A549 (cell line): ENCODE data around the gene UMAD1. TPM values are rescaled to one million over a fixed set of nuclear protein-coding genes. Genes with fewer than 3 reads are reported as not detected.

Source experiments
- ATAC-seq, 2 experiments: fragments of 200-7000 bp in 1 of 2; fragments of >200 bp in 1 of 2; cut with Nextera tagmentation in 1 of 2; cut with Tn5 transposase in 1 of 2; 3 replicates each; pipeline versions ENCODE4 v1.8.0 to v1.9.1; 2018 to 2020; ENCODE audit warnings: mild to moderate bottlenecking in 1 of 2, moderate library complexity in 1 of 2
- CTCF ChIA-PET: fragments of 300-600 bp; sonication (Branson Sonifier 250); formaldehyde crosslinking; extraction: SDS; loops from one replicate; lab custom pipeline; 2021; ENCODE audit warnings: antibody characterized with exemption, inconsistent platforms; lab: Yijun Ruan, JAX
- POLR2A ChIA-PET: fragments of 350-600 bp; formaldehyde crosslinking; extraction: SDS; loops from one replicate; lab custom pipeline; 2021; ENCODE audit warnings: antibody characterized with exemption, inconsistent platforms; lab: Yijun Ruan, JAX
- DNase-seq, 2 experiments: peaks; one replicate each; pipeline versions ENCODE4 v3.0.0 to v3.0.0-alpha.2; 2011 to 2016; ENCODE audit warnings: low read depth in 1 of 2, low spot score in 1 of 2
- FAIRE-seq: peaks from 2 replicates; lab custom pipeline; 2011; peaks lifted over from hg19 to GRCh38; lab: Jason Lieb, UNC
- H3K27ac ChIP-seq, 2 experiments: fragments of >200 bp; sonication (Bioruptor Twin); formaldehyde crosslinking; 3 replicates each; pipeline ENCODE4 v1.5.1; 2016 to 2017
- H3K4me1 ChIP-seq: fragments of >200 bp; sonication (Bioruptor Twin); formaldehyde crosslinking; 3 replicates; pipeline ENCODE4 v1.6.1; 2016
- H3K4me2 ChIP-seq: fragments of >200 bp; sonication (Bioruptor Twin); formaldehyde crosslinking; 3 replicates; pipeline ENCODE4 v1.6.1; 2016
- H3K4me3 ChIP-seq: fragments of >200 bp; sonication (Bioruptor Twin); formaldehyde crosslinking; 3 replicates; pipeline ENCODE4 v1.5.1; 2016
- H3K9me3 ChIP-seq: fragments of >200 bp; sonication (Bioruptor Twin); formaldehyde crosslinking; 3 replicates; pipeline ENCODE4 v1.6.1; 2016
- BHLHE40 ChIP-seq: IDR thresholded peaks from 2 replicates; pipeline ENCODE4 v1.6.1; 2012; ENCODE audit warnings: low read depth, low read length, inconsistent platforms
- CBX8 ChIP-seq: fragments of 200-600 bp; sonication (generic); IDR thresholded peaks from 2 replicates; pipeline ENCODE4 v1.6.1; 2016
- CEBPB ChIP-seq, 2 experiments: fragments of >200 bp in 1 of 2; sonication (Bioruptor Twin) in 1 of 2; formaldehyde crosslinking in 1 of 2; IDR thresholded peaks; 2 replicates each; pipeline ENCODE4 v1.6.1; 2012 to 2016
- CHD2 ChIP-seq: fragments of 150-350 bp; IDR thresholded peaks from 2 replicates; pipeline ENCODE4 v1.6.1; 2014; ENCODE audit warnings: low read length; ENCODE audit not compliant: partially characterized antibody
- CHD4 ChIP-seq: fragments of 200-600 bp; sonication (generic); IDR thresholded peaks from 2 replicates; pipeline ENCODE4 v1.6.1; 2016; ENCODE audit warnings: antibody characterized with exemption, mild to moderate bottlenecking, borderline replicate concordance
- E2F6 ChIP-seq: IDR thresholded peaks from 2 replicates; pipeline ENCODE4 v1.6.1; 2012; ENCODE audit warnings: low read depth, borderline replicate concordance
- EP300 ChIP-seq, 2 experiments: fragments of >200 bp; sonication (Bioruptor Twin); formaldehyde crosslinking; IDR thresholded peaks; 2 replicates in 1 of 2; 3 replicates in 1 of 2; pipeline ENCODE4 v1.6.1; 2016 to 2017
- ESRRA ChIP-seq: fragments of 150-350 bp; IDR thresholded peaks from 2 replicates; pipeline ENCODE4 v1.6.1; 2014; ENCODE audit warnings: mild to moderate bottlenecking, low read length, borderline replicate concordance
- GATA3 ChIP-seq: IDR thresholded peaks from 2 replicates; pipeline ENCODE4 v1.6.1; 2012; ENCODE audit warnings: borderline replicate concordance
- HDAC2 ChIP-seq: fragments of 200-600 bp; sonication (generic); IDR thresholded peaks from 2 replicates; pipeline ENCODE4 v1.6.1; 2016
- HES2 ChIP-seq: fragments of >200 bp; sonication (Bioruptor Twin); formaldehyde crosslinking; IDR thresholded peaks from 2 replicates; pipeline ENCODE4 v1.6.1; 2016
- HEYL ChIP-seq: fragments of 250-450 bp; sonication (Bioruptor Pico); IDR thresholded peaks from 2 replicates; pipeline ENCODE4 v1.8.0; 2021; ENCODE audit warnings: mild to moderate bottlenecking, moderate library complexity
- HOXA7 ChIP-seq: fragments of 250-450 bp; sonication (Bioruptor Pico); IDR thresholded peaks from 2 replicates; pipeline ENCODE4 v1.5.0; 2020; ENCODE audit warnings: mild to moderate bottlenecking, moderate library complexity
- HOXB5 ChIP-seq: fragments of 250-450 bp; sonication (Bioruptor Pico); IDR thresholded peaks from 2 replicates; pipeline ENCODE4 v1.5.0; 2020; ENCODE audit warnings: mild to moderate bottlenecking, moderate library complexity
- JUN ChIP-seq, 2 experiments: fragments of >200 bp; sonication (Bioruptor Twin); formaldehyde crosslinking; IDR thresholded peaks; 2 replicates in 1 of 2; 3 replicates in 1 of 2; pipeline ENCODE4 v1.6.1; 2016 to 2017
- KDM5A ChIP-seq: fragments of 200-600 bp; sonication (generic); IDR thresholded peaks from 2 replicates; pipeline ENCODE4 v1.6.1; 2016; ENCODE audit warnings: antibody characterized with exemption, mild to moderate bottlenecking
- MAFK ChIP-seq: fragments of 450-650 bp; IDR thresholded peaks from 2 replicates; pipeline ENCODE4 v1.6.1; 2014; ENCODE audit not compliant: partially characterized antibody
- NFE2L2 ChIP-seq: fragments of 150-350 bp; conservative IDR thresholded peaks from 2 replicates; pipeline ENCODE4 v1.6.1; 2014; ENCODE audit warnings: low read length
- NPAS2 ChIP-seq: fragments of 250-450 bp; sonication (Bioruptor Pico); IDR thresholded peaks from 2 replicates; pipeline ENCODE4 v1.8.0; 2022; ENCODE audit warnings: mild to moderate bottlenecking, moderate library complexity, borderline replicate concordance
- PHF8 ChIP-seq: fragments of 200-600 bp; sonication (generic); IDR thresholded peaks from 2 replicates; pipeline ENCODE4 v1.6.1; 2016; ENCODE audit warnings: low read depth, mild to moderate bottlenecking, antibody characterized with exemption, moderate library complexity, borderline replicate concordance
- RCOR1 ChIP-seq: fragments of 150-350 bp; IDR thresholded peaks from 2 replicates; pipeline ENCODE4 v1.6.1; 2014; ENCODE audit warnings: antibody characterized with exemption, low read length, low read depth
- RFX5 ChIP-seq: fragments of 450-650 bp; IDR thresholded peaks from 2 replicates; pipeline ENCODE4 v1.7.1; 2014; ENCODE audit warnings: antibody characterized with exemption, mild to moderate bottlenecking, moderate library complexity
- ZC3H11A ChIP-seq: fragments of 450-650 bp; IDR thresholded peaks from 2 replicates; pipeline ENCODE4 v1.6.1; 2014; ENCODE audit warnings: antibody characterized with exemption, mild to moderate bottlenecking
- ZSCAN20 ChIP-seq: fragments of 250-450 bp; sonication (Bioruptor Pico); IDR thresholded peaks from 2 replicates; pipeline ENCODE4 v1.8.0; 2022; ENCODE audit warnings: mild to moderate bottlenecking, moderate library complexity
- WGBS: methylation state at CpG from one replicate; pipeline ENCODE4 v1.1.6; 2017; ENCODE audit errors: missing lambda C conversion rate; 5-methylcytosine and 5-hydroxymethylcytosine counted together
- polyA plus RNA-seq, 4 experiments: library from polyadenylated mRNA; depleted of rRNA in 3 of 4; stranded (reverse); fragments of >200 nt; fragmentation: RNase III in 1 of 4; extraction: RNeasy Plus Mini Kit Qiagen cat#74134 plus additional on column Dnase treatment in 1 of 4; gene quantifications; 2 replicates in 3 of 4; 3 replicates in 1 of 4; pipeline ENCODE4 v1.2.3, GENCODE V29; 2011 to 2017
- TF ChIP-seq, protein P1 (sequence below): fragments of 200-600 bp; sonication (generic); IDR thresholded peaks from 2 replicates; pipeline ENCODE4 v1.6.1; 2016; ENCODE audit warnings: antibody characterized with exemption, mild to moderate bottlenecking, moderate library complexity
- TF ChIP-seq, protein P2 (sequence below): fragments of >200 bp; sonication (Bioruptor Twin); formaldehyde crosslinking; IDR thresholded peaks from 3 replicates; pipeline ENCODE4 v1.6.1; 2016

Gene UMAD1
- polyA plus RNA-seq, 2 of the 4 experiments (the other 2 are of a cell fraction) = 21.4 to 46.4 TPM

DNA sequence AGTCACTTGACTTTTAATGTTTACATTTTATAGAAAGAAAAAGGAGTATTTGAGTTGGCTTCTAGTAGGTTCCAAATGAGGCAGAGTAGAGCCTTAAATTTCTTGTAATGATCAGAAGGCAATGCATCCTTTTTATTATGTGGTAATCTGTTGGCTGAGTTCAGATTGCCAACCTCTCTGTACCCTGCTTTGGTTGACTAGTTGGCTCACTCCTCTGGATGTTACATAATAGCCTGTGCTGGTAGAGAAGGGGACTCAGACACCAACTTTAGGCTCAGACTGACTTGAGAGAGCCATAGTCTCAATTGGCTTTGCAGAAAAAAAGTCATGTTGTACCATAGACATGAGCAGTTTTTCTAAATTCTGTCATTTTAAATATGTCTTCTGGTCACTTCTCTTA is 281.3 kb downstream of the UMAD1 start:
- no peak overlapping the region for H3K4me3 ChIP-seq
- no peak for FAIRE-seq
- H3K27ac ChIP-seq = no peak overlapping the region
- POLR2A ChIA-PET = no interaction called here
- DNase-seq = no peak
- CTCF ChIA-PET = no interaction called here
- no peak for ATAC-seq
- no peak overlapping the region for H3K4me2 ChIP-seq
- no peaks in the 10 kb centered on the region for H3K9me3 ChIP-seq
- H3K4me1 ChIP-seq = no peaks in the 10 kb centered on the region
- TF ChIP-seq NFE2L2 (no peak), E2F6 (no peak), ZC3H11A (no peak), CEBPB (IDR thresholded peaks at IDR 0.05) (no peak), CBX8 (no peak), RCOR1 (no peak), HDAC2 (no peak), HES2 (no peak), HEYL (CRISPR knock-in tag) (no peak), HOXB5 (CRISPR knock-in tag) (no peak), PHF8 (no peak), GATA3 (no peak), JUN (IDR thresholded peaks at IDR 0.05) (no peak), ESRRA (no peak), EP300 (IDR thresholded peaks at IDR 0.05) (no peak), BHLHE40 (no peak)
- TF ChIP-seq, protein P1, sequence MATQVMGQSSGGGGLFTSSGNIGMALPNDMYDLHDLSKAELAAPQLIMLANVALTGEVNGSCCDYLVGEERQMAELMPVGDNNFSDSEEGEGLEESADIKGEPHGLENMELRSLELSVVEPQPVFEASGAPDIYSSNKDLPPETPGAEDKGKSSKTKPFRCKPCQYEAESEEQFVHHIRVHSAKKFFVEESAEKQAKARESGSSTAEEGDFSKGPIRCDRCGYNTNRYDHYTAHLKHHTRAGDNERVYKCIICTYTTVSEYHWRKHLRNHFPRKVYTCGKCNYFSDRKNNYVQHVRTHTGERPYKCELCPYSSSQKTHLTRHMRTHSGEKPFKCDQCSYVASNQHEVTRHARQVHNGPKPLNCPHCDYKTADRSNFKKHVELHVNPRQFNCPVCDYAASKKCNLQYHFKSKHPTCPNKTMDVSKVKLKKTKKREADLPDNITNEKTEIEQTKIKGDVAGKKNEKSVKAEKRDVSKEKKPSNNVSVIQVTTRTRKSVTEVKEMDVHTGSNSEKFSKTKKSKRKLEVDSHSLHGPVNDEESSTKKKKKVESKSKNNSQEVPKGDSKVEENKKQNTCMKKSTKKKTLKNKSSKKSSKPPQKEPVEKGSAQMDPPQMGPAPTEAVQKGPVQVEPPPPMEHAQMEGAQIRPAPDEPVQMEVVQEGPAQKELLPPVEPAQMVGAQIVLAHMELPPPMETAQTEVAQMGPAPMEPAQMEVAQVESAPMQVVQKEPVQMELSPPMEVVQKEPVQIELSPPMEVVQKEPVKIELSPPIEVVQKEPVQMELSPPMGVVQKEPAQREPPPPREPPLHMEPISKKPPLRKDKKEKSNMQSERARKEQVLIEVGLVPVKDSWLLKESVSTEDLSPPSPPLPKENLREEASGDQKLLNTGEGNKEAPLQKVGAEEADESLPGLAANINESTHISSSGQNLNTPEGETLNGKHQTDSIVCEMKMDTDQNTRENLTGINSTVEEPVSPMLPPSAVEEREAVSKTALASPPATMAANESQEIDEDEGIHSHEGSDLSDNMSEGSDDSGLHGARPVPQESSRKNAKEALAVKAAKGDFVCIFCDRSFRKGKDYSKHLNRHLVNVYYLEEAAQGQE = no peak

- FAIRE-seq (no peak), ATAC-seq (no peak), DNase-seq (no peak)
- H3K9me3 ChIP-seq = no peaks in the 10 kb centered on the region
- 46% methylated on average over 7 of the region's 7 CpGs for WGBS
- no peaks in the 10 kb centered on the region for H3K4me1 ChIP-seq
- H3K4me2 ChIP-seq = no peak overlapping the region
- POLR2A ChIA-PET = no interaction called here
- no peak overlapping the region for H3K4me3 ChIP-seq
- CTCF ChIA-PET = no interaction called here
- TF ChIP-seq CEBPB (IDR thresholded peaks at IDR 0.05) = no peak
- TF ChIP-seq, protein P2, sequence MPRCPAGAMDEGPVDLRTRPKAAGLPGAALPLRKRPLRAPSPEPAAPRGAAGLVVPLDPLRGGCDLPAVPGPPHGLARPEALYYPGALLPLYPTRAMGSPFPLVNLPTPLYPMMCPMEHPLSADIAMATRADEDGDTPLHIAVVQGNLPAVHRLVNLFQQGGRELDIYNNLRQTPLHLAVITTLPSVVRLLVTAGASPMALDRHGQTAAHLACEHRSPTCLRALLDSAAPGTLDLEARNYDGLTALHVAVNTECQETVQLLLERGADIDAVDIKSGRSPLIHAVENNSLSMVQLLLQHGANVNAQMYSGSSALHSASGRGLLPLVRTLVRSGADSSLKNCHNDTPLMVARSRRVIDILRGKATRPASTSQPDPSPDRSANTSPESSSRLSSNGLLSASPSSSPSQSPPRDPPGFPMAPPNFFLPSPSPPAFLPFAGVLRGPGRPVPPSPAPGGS = no peak
- no peak for TF ChIP-seq PHF8
- TF ChIP-seq CHD2 = no peak
- no peak for TF ChIP-seq E2F6
- no peak for TF ChIP-seq HOXB5 (CRISPR knock-in tag)
- no peak for TF ChIP-seq RCOR1
- TF ChIP-seq RFX5 = no peak
- no peak for TF ChIP-seq MAFK
- no peak for TF ChIP-seq CHD4
- no peak for TF ChIP-seq ZSCAN20 (CRISPR knock-in tag)
- TF ChIP-seq NPAS2 (CRISPR knock-in tag) = no peak
- no peak for TF ChIP-seq HOXA7 (CRISPR knock-in tag)
- TF ChIP-seq KDM5A = no peak
- H3K27ac ChIP-seq = no peak overlapping the region
Observed at GRCh38 chr7:7922684-7923385, 282.3 kb downstream of the UMAD1 start.
